Activated naive CD4-positive, alpha-beta T cell treated with anti-CD3 and anti-CD28 coated beads, Interleukin-2, amount 10 ng/mL, durations not matched to agents 7 days and 5 days (primary cell): ENCODE measurements around the gene CDIP1.

ENCODE experiments used
- CTCF ChIA-PET: fragments of 350-600 bp; sonication (Branson Sonifier 250); formaldehyde crosslinking; loops from one replicate; lab custom pipeline; 2021; ENCODE audit warnings: antibody characterized with exemption; lab: Charles Lee
- DNase-seq: peaks from one replicate; pipeline ENCODE4 v3.0.0-alpha.2; 2020
- H3K27ac Mint-ChIP-seq: one replicate; pipeline ENCODE4 v1.8.0; 2021; ENCODE audit warnings: mild to moderate bottlenecking, moderate library complexity, mixed read lengths
- H3K27me3 Mint-ChIP-seq: one replicate; pipeline ENCODE4 v1.8.0; 2021; ENCODE audit warnings: mild to moderate bottlenecking, mixed read lengths
- H3K36me3 Mint-ChIP-seq: one replicate; pipeline ENCODE4 v1.8.0; 2021; ENCODE audit warnings: mixed read lengths
- H3K4me1 Mint-ChIP-seq: one replicate; pipeline ENCODE4 v1.8.0; 2021; ENCODE audit warnings: mixed read lengths
- H3K4me3 Mint-ChIP-seq: one replicate; pipeline ENCODE4 v1.8.0; 2021; ENCODE audit warnings: mild to moderate bottlenecking, moderate library complexity, mixed read lengths
- H3K9me3 Mint-ChIP-seq: one replicate; pipeline ENCODE4 v1.8.0; 2021; ENCODE audit warnings: mixed read lengths

Gene CDIP1

DNA sequence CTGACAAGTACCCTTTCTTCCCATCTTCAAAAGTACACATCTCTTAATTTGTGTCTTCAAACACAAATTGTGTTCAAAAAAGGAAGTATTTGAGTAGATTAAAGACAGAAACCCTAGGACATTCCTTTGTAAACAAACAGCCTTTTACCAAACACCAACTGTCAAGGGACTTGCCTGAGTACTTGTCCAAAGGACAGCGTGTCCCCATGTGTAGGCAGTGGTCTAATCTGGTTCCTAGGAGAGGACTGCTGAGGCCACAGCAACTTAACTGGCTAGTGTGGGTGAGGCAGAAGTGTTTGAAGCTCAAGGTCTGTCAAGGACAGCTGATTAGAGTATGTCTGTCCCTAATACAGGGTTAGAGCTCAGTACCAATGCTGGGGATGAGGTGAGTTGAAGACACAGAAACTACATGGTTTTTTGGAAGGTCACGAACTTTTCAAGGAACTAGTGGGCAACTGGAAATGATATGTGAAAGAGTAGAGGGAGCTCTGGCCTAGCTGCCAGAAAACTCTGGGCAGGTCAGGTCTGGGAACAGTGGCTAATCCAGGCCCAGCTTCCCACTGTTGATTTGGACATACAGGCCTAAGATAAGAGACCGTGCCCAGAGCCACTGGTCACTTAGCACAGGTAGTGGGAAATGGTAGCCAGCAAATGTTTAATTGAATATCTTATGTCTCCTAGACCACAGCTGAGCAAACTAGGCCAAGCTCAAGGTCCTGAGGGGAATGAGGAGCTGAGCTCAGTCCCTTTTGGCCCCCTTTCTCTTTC is 52.3 kb downstream of the CDIP1 start:
- CTCF ChIA-PET = interaction anchor here (1.3 to 2.0 kb wide), 3 partner anchors 8 to 13 kb away, joined by 3 to 10 read pairs (median 5); partner anchors contain the start of gene HMOX2
- H3K4me3 Mint-ChIP-seq = no peak overlapping the region
- DNase-seq = no peak
- H3K27me3 Mint-ChIP-seq = no peaks in the 10 kb centered on the region
- peaks cover 81% of the 10 kb centered on the region for H3K4me1 Mint-ChIP-seq
- H3K36me3 Mint-ChIP-seq = peaks cover 56% of the 10 kb centered on the region
- H3K27ac Mint-ChIP-seq = peak overlapping the region; percentile 96
- no peaks in the 10 kb centered on the region for H3K9me3 Mint-ChIP-seq

DNA sequence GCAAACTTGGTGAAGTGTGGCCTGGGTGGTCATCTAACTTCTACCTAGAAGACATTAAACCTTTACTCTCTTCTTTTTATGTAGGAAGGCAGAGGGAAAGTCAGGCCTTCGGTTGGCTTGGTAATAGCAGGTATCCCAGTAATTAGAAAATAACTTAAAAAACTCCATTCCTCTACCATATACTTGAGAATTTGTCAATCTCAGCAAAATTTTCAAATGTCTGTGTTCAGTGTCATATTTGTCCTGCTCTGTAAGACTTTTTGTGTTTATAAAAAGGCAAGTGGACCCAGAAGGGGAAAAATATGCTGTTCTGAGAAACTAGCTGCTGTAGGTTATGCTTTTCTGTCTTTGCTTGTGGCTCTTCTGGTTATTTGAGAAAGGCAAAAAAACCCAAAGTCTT is 56.6 kb downstream of the CDIP1 start:
- peak overlapping the region; percentile 77 for H3K27ac Mint-ChIP-seq

DNA sequence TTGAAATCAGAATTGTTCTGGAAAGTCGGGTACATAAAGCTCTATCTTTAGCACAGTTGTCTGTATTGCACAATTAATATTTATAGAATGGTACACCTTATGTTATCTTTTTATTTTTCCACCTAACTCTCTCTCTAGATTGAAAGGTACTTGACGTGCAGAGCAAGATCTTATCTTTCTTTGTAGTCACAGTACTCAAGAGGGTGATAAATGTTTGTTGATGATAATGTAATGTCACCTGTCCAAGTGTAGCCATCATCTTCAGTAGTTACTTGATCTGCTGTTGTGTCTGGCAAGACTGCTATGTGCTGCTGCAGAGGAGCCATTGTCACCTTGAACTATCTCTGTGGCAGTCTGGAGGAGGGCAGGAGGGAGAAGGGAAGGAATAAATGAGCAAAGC is 57.0 kb downstream of the CDIP1 start:
- DNase-seq = no peak
- Mint-ChIP-seq H3K4me3 (no peak overlapping the region), H3K9me3 (no peaks in the 10 kb centered on the region), H3K27me3 (no peaks in the 10 kb centered on the region), H3K36me3 (peaks cover 38% of the 10 kb centered on the region), H3K4me1 (peaks cover 55% of the 10 kb centered on the region), H3K27ac (peak overlapping the region; percentile 77)
- CTCF ChIA-PET = interaction anchor here (0.8 kb wide), 1 partner anchor 104 kb away, joined by 3 read pairs; no protein-coding TSS in a partner anchor

More for the DNA sequence above, 56.6 kb downstream of the CDIP1 start:
- DNase-seq = no peak
- H3K9me3 Mint-ChIP-seq = no peaks in the 10 kb centered on the region
- CTCF ChIA-PET = interaction anchor here (0.8 kb wide), 1 partner anchor 104 kb away, joined by 3 read pairs; no protein-coding TSS in a partner anchor
- H3K27me3 Mint-ChIP-seq = no peaks in the 10 kb centered on the region
- H3K36me3 Mint-ChIP-seq = peaks cover 38% of the 10 kb centered on the region
- H3K4me1 Mint-ChIP-seq = peaks cover 59% of the 10 kb centered on the region
- H3K4me3 Mint-ChIP-seq = no peak overlapping the region

DNA sequence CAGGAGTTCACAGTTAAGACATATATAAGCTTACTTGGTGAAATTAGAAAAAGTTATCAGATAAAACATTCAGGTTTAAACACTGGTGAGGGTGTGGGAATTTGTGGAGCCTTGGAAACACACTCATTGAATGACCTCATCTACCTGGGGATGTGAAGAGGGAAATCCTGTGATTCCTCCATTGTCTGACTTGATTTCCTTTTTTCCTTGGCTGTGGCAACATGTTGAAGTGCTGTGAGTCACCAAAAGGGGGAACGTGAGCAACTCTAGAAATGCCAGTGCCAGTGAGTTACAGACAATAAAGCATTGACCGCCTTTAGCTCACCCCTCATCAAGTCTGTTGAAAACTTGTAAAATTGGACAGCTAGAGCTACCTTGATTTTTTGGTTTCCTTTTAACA is 60.6 kb downstream of the CDIP1 start:
- H3K27ac Mint-ChIP-seq = peak overlapping the region; percentile 90
- peaks cover 58% of the 10 kb centered on the region for H3K4me1 Mint-ChIP-seq
- H3K36me3 Mint-ChIP-seq = peaks cover 25% of the 10 kb centered on the region
- H3K4me3 Mint-ChIP-seq = peak overlapping the region; percentile 92
- H3K9me3 Mint-ChIP-seq = no peaks in the 10 kb centered on the region
- CTCF ChIA-PET = interaction anchor here (1.2 to 4.7 kb wide), 8 partner anchors 9 to 108 kb away, joined by 3 to 67 read pairs (median 5); no protein-coding TSS in a partner anchor
- peak; percentile 26 for DNase-seq
- H3K27me3 Mint-ChIP-seq = no peaks in the 10 kb centered on the region

DNA sequence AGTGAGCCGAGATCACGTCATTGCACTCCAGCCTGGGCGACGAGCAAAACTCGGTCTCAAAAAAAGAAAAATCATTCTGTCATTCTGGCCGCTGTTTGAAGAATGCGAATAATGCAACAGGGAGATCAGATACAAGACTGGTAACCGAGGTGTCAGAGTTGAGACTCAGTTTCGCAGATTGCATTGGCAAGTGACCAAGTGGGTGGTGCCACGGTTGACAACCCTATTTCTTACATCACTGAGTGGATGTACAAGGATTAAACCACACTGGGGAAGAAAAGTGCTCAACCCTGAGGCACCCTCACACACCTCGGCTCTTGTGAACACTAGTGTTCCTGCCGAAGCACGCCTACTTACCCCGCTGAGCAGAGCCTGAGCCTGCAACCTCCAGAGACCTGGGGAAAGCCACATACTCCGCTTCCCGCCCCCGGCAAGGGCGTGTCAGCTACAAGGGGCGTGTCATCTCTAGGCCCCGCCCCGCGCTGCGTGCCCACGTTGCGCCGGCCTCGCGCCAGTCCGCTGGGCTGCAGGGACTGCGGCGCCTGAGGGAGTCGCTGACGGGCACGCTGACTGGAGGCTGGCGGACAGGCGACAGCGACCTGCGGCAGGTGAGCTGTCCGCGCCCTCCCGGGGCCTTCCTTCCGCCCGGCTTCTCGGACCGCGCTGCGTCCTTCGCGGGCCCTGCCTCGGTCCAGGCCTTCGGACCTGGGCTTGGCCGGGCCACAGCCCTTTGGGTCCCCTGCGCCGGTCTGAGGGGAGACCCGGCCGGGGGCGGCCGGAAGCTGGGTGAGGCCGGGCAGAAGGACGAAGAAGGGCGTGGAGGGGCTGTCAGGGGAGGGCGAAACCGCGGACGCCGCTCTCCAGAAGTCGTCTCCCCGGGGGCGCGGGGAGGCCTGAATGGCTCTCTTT is 62.4 kb downstream of the CDIP1 start, which contains the start of gene HMOX2:
Gene HMOX2 (plus strand): TSS at position 519 of the 909 bp plus-strand sequence. CDS start 29,127 bp downstream, outside the sequence.
- Mint-ChIP-seq H3K4me3 (peak within 1 kb of the TSS; percentile 92), H3K9me3 (no peaks in the 10 kb centered on the region), H3K36me3 (peaks cover 18% of the 10 kb centered on the region), H3K27me3 (no peaks in the 10 kb centered on the region), H3K4me1 (peaks cover 49% of the 10 kb centered on the region), H3K27ac (peak within 1 kb of the TSS; percentile 91)
- DNase-seq = peak; percentile 94
- CTCF ChIA-PET = interaction anchor here (0.7 to 4.7 kb wide), 12 partner anchors 9 to 148 kb away, joined by 3 to 67 read pairs (median 4); partner anchors contain the start of genes CORO7 and MGRN1

DNA sequence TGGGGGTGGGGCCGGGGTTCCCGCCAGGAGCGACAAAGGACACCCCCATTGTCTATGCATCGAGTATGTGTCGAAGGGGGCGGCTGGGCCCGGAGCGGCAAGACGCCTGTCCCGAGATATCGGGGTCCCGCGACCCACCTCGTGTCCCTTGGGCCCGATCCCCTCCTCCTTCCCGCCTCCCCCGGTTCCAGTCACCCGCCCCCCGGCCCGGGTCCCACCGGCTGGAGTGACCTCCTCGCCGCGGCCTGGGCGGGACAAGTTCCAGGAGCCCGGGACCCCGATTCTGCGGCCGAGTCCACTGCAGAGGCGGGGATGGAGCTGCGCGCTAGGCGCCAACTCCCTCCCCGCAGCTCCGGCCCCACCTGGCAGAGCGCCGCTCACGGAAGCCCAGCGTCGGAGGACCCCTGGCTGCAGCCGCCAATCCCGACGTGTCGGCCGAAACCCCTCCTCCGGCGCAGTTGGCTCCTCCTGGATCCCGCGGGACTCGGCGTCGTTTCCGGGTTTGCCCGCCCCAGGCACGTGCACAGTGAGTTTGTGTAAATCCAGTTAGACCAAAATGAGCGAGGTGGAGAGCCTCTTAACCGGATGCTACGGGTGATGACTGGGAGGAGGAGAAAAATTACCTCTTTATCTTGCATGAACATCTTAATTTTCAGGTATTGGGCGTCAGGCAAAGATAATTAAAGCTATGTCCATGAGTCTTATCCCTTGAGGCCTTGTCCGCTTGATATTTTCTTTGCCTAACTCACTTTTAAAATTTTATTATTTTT is 64.2 kb downstream of the CDIP1 start, which contains the start of gene NMRAL1:
Gene NMRAL1 (minus strand): TSS at position 434 of the 770 bp plus-strand sequence. CDS start 493 bp downstream, outside the sequence.
- CTCF ChIA-PET = interaction anchor here (1.0 kb wide), 1 partner anchor 11 kb away, joined by 3 read pairs; no protein-coding TSS in a partner anchor
- no peaks in the 10 kb centered on the region for H3K27me3 Mint-ChIP-seq
- peak; percentile 96 for DNase-seq
- H3K9me3 Mint-ChIP-seq = no peaks in the 10 kb centered on the region
- H3K4me1 Mint-ChIP-seq = peaks cover 48% of the 10 kb centered on the region
- H3K36me3 Mint-ChIP-seq = peaks cover 19% of the 10 kb centered on the region
- H3K4me3 Mint-ChIP-seq = peak within 1 kb of the TSS; percentile 82
- peak within 1 kb of the TSS; percentile 91 for H3K27ac Mint-ChIP-seq

DNA sequence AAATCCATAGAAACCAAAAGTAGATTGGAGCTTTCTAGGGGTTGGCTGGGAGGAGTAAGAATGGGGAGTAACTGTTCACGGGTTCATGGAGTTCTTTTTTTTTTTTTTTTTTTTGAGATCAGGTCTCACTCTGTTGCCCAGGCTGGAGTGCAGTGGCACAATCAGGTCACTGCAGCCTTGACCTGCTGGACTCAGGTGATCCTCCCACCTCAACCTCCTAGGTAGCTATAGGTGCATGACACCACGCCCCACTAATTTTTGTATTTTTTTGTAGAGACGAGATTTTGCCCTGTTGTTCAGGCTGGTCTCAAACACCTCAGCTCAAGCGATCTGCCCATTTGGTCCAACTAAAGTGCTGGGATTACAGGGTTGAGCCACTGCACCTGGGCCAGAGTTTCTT is 65.7 kb downstream of the CDIP1 start:
- Mint-ChIP-seq H3K4me1 (peaks cover 38% of the 10 kb centered on the region), H3K36me3 (peaks cover 17% of the 10 kb centered on the region), H3K4me3 (peak overlapping the region; percentile 82), H3K9me3 (no peaks in the 10 kb centered on the region), H3K27me3 (no peaks in the 10 kb centered on the region), H3K27ac (peak overlapping the region; percentile 37)
- DNase-seq = no peak
- CTCF ChIA-PET = interaction anchor here (1.2 to 1.3 kb wide), 2 partner anchors 10 to 57 kb away, joined by 3 to 4 read pairs; no protein-coding TSS in a partner anchor

DNA sequence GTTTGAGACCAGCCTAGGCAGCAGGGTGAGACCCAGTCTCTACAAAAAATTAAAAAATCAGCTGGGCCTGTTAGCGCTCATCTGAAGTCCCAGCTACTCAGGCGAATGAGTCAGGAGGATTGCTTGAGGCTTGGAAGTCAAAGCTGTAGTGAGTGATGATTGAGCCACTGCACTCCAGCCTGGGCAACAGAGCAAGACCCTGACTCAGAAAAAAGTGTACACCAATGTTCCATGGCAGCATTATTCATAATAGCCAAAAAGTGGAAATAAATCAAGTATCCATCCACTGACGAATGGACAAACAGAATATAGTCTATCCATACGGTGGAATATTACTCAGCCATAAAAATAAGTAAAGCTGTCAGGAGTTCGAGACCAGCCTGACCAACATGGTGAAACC is 66.7 kb downstream of the CDIP1 start:
- Mint-ChIP-seq H3K27ac (no peak overlapping the region), H3K9me3 (no peaks in the 10 kb centered on the region), H3K4me1 (peaks cover 30% of the 10 kb centered on the region), H3K36me3 (peaks cover 21% of the 10 kb centered on the region), H3K27me3 (no peaks in the 10 kb centered on the region), H3K4me3 (no peak overlapping the region)
- no peak for DNase-seq
- CTCF ChIA-PET = interaction anchor here (0.7 to 1.5 kb wide), 5 partner anchors 9 to 165 kb away, joined by 3 to 4 read pairs (median 3); no protein-coding TSS in a partner anchor

DNA sequence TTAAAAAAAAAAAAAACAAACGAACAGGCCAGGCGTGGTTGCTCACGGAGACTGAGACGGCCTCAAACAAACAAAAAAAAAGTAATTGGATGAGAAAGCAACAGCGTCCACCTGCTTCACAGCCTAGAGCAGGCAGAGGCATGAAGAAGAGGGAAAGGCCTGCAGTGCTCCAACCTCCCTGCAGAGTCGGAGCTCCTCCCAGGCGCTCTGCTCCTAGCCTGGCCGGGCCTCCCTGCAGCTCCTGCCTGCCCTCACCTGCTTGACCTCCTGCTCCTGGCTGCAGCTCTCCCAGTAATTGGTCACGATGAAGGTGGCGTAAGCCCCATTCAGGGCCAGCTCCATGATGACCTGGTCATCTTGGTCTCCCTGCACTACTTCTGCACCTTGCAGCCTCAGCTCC is 69.6 kb downstream of the CDIP1 start:
- DNase-seq = no peak
- Mint-ChIP-seq H3K27me3 (no peaks in the 10 kb centered on the region), H3K4me1 (peaks cover 31% of the 10 kb centered on the region), H3K36me3 (peaks cover 33% of the 10 kb centered on the region), H3K9me3 (no peaks in the 10 kb centered on the region), H3K27ac (no peak overlapping the region), H3K4me3 (no peak overlapping the region)
- CTCF ChIA-PET = no interaction called here

DNA sequence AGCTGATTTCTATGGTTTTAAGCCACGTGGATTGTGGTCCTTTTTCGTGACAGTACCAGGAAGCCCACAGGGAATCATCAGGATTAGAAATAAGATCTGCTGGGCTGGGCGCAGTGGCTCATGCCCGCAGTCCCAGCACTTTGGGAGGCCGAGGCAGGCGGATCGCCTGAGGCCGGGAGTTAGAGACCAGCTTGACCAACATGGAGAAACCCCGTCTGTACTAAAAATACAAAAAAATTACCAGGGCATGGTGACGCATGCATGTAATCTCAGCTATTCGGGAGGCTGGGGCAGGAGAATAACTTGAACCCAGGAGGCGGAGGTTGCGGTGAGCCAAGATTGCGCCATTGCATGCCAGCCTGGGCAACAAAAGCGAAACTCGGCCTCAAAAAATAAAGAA is 70.7 kb downstream of the CDIP1 start:
- Mint-ChIP-seq H3K27ac (no peak overlapping the region), H3K27me3 (no peaks in the 10 kb centered on the region), H3K9me3 (no peaks in the 10 kb centered on the region), H3K4me3 (no peak overlapping the region), H3K36me3 (peaks cover 38% of the 10 kb centered on the region), H3K4me1 (peaks cover 23% of the 10 kb centered on the region)
- no peak for DNase-seq
- CTCF ChIA-PET = no interaction called here

DNA sequence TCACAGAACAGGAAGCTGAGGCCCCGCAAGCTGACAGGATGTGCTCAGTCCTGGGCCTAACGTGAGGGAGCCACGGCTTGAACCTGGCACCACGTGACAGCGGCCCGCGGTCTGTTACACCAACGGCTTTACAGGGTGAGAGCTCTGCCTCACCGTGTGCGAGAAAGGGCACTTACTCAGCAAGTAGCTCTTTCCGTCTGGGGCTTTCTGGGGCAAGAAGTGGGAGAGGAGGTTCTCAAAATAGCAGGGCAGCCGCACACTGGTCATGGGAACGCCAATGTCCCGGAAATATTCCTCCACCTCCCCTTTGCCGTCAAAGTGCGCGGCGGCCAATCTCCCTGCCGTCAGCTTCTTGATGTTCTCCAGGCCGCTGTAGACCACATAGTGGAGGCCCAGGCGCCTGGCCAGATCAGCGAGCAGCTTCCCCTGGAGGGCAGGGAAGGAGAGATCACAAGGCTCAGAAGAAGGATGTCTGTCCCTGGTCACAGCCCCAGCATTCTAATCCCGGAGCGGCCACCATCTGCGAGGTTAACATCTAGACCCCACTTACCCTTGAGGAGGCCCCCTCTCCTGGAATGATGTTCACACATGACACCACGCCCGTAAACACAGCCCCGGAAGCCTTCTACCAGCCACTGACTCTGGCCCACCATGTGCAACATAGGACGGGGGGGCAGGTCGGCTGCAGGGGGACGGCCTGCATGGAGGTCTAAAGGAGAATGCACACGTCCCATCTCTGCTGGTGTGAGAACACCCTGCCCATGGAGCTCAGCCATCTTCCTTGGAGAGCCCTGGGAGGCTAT is 72.4 kb downstream of the CDIP1 start:
- H3K27ac Mint-ChIP-seq = peak overlapping the region; percentile 75
- H3K27me3 Mint-ChIP-seq = no peaks in the 10 kb centered on the region
- H3K4me1 Mint-ChIP-seq = peaks cover 15% of the 10 kb centered on the region
- no peaks in the 10 kb centered on the region for H3K9me3 Mint-ChIP-seq
- peak; percentile 45 for DNase-seq
- H3K4me3 Mint-ChIP-seq = no peak overlapping the region
- CTCF ChIA-PET = interaction anchor here (0.8 to 1.4 kb wide), 3 partner anchors 10 to 42 kb away, joined by 3 read pairs; partner anchors contain the start of gene HMOX2
- H3K36me3 Mint-ChIP-seq = peaks cover 37% of the 10 kb centered on the region

DNA sequence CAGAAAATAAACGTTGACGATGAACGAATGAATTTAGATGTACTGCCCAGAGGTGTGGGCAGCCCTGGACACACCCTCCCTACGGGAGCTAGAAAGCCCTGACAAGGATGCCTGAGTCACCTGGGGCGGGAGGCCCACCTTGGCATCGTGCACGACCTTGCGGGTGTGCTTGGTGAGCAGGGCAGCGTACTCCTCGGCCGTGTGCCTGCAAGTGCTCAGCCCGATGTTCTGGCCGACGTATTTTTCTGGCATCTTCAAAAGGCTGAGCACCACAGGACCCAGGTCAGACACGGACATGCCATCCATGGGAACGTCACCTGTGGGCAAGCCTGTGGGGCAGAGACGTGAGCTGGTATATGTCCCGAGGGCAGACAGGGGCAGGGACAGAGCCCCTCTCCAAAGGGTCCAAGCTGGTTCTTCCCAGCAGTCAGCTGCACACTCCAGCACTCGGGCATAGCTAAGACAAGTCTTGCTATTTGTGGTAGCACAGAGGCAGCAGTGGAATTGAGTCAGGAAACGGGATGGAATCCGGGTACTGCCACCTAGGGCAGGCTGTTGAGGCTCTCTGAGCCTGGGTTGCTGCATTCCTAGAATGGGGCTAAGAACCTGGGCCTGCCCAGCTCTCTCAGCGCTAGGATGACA is 74.9 kb downstream of the CDIP1 start:
- no peaks in the 10 kb centered on the region for H3K27me3 Mint-ChIP-seq
- no peak overlapping the region for H3K27ac Mint-ChIP-seq
- no peaks in the 10 kb centered on the region for H3K9me3 Mint-ChIP-seq
- CTCF ChIA-PET = interaction anchor here (1.0 kb wide), 1 partner anchor 11 kb away, joined by 3 read pairs; the partner anchor contains the start of gene NMRAL1
- peaks cover 31% of the 10 kb centered on the region for H3K4me1 Mint-ChIP-seq
- no peak overlapping the region for H3K4me3 Mint-ChIP-seq
- no peak for DNase-seq
- H3K36me3 Mint-ChIP-seq = peaks cover 45% of the 10 kb centered on the region
